Dedifferentiated amniotic fluid mesenchymal stem cell (primary cell): ENCODE results near the gene BMAL2.

ENCODE experiments used
- DNase-seq: peaks from one replicate; pipeline ENCODE4 v3.0.0-alpha.2; 2016; ENCODE audit errors: extremely low spot score

BMAL2 gene

DNA sequence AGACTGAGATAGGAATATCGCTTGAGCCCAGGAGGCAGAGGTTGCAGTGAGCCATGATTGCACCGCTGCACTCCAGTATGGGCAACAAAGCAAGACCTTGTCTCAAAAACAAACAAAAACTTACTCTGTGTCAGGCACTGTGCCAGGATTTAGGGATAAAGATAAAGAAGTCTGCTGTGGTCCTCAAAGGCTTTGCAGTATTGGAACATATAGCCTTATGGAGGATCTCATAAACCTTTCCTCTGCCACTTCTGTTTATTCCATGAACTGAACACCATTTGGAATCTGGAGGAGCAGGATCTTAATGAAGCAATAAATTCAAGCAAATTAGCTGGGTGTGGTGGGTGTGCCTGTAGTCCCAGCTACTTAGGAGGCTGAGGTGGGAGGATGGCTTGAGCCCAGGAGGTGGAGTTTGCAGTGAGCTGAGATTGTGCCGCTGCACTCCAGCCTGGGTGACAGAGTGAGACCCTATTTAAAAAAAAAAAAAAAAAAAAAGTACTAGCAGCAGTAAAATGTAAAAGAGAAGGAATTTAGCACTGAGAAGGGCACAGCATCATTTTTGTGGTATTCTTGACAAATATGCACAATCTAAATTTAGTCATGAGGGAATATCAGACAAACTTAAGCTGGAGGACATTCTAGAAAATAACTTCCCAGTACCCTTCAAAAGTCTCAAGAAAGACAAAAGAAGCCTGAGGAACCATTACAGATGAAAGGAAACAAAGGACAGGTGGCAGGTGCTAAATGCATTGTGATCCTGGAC is 27.1 kb downstream of the BMAL2 start:
- DNase-seq = peak; percentile 20

DNA sequence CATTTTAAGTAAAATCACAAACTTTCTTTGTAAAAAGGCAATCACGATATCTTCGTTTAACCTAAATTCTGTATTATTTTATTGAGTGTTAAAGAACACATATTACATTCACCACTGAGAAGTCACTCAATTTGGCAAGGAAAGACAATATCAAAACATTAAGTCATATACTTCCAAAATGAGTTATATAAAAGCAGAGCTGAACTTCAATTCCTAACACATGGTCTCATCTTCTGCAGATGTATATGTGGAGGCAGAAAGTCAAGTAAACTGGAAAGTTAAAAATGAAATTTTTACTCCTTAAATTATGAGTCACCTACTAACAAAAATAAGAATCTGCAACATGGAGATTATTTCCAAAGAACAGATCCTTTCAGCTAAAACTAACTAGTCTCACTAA is 28.7 kb downstream of the BMAL2 start:
- DNase-seq = peak; percentile 31

DNA sequence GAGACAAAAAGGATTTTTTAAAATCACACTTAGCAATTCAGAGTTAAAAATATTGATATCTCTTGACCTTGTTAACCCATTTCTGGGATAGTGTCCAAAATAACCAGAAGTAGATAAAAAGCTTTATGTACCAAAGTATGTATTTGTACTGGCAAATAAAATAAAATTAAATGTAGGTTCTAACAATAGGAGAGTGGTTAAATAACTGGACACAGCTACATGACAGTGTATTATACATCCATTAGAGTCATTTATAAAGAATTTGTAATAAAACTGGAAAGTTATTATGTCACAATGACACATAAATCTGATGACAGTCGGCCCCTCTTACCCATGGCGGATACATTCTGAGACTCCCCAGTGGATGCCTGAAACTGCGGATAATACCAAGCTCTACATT is 34.0 kb downstream of the BMAL2 start:
- DNase-seq = no peak

- no peak for DNase-seq
Observed at GRCh38 chr12:27367078-27367477, 34.4 kb downstream of the BMAL2 start.

- no peak for DNase-seq
Observed at GRCh38 chr12:27382171-27382795, 49.6 kb downstream of the BMAL2 start.
